Activated CD8-positive, alpha-beta memory T cell treated with anti-CD3 and anti-CD28 coated beads, Interleukin-2, amount 50 U/mL, for 24 hours (primary cell): ENCODE data around the gene TJP1.
"Not testable (repeated sequence)": the region's sequence is repeated elsewhere in the genome, so short reads cannot be mapped to it uniquely, and the experiment has no call there.

ENCODE experiments used
- DNase-seq: peaks from one replicate; pipeline ENCODE4 v3.0.0-alpha.2; 2020; ENCODE audit errors: extremely low read depth

The TJP1 gene

DNA sequence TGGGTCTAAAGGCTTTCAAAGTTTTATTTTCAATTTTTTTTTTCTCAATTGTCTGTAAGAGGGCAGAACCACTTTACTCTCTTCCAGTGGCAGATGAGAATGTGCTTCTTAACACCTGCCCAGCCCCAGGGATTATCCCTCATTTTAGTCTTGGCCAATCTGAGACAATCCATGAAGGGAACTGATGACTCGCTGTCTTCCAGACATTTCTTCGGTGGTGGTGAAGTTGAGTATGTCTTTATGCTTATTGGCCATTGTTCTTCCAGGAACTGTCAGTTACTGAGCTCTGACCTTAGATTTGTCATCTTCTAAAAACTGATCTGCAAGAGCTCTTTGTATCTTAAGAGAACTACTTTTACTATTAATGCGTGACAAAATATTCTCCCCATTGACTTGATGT lies 139.5 kb downstream of the TJP1 start:
- DNase-seq, result no peak

DNA sequence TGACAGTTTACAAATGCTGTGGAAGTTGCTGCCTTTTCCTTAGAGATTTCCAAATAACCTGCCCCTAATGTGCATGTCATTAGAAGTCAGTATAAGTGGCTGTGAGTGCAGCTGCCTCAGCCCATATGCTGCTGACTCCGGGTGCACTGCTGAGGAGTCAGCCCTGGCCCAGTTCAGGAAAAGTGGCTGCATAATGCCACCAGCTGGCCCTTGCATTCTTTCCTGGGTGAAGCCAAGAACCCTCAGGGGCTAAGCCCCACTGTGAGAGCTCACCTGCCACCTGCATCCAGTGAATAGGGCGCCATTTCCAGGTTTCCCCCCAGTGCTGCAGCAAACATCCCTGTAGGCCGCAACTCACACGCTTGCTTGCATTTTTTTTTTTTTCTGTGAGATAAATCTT lies 139.9 kb downstream of the TJP1 start:
- DNase-seq, result no peak

DNA sequence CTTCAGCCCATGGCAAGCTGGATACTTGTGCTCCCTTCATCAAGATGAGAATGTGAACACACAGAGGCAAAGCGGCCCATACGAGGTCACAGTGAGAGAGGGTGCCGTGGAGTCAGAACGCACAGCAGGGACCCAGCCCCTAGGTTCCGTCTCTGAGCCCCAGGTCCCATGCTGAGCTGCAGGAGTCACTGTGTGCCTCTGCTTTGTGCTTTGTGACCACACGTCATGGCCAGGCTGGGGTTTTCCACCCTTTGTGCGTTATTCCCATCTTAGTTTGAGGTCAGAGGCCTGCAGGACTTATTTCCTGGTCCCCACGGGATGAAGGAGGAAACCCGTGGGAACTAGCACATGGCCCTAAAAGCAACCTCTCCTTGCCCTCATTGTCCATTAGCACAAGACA lies 140.3 kb downstream of the TJP1 start:
- DNase-seq, result no peak

DNA sequence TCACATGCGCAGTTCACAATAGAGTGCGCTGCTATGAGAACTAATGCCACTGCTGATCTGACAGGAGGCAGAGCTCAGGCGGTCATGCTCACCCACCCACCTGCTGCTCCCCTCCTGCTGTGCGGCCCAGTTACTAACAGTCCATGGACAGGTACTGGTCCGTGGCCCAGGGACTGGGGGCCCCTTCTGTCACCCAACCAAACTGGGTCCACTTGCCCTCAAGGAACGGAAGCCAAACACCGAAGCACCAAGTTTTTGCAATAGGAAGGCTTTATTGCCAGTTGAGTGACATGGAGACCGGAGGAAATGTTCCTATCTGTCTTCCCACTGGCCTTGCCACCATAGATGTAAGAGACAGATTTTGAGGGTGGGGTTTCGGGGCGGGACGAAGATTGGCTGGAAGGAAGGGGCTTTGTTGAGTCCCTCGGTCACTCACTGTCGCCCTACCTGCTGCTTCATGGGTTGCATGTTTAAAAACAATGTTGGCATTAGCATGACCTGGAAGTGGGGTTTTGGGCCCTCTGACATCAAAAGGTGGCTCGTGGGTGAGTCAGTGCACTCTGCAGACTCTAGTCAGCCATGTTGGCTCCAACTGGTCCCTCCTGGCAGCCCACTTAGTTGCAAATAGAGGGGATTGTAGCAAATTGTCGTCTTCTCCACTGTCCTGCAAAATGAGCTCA lies 141.0 kb downstream of the TJP1 start:
- DNase-seq, result no peak

DNA sequence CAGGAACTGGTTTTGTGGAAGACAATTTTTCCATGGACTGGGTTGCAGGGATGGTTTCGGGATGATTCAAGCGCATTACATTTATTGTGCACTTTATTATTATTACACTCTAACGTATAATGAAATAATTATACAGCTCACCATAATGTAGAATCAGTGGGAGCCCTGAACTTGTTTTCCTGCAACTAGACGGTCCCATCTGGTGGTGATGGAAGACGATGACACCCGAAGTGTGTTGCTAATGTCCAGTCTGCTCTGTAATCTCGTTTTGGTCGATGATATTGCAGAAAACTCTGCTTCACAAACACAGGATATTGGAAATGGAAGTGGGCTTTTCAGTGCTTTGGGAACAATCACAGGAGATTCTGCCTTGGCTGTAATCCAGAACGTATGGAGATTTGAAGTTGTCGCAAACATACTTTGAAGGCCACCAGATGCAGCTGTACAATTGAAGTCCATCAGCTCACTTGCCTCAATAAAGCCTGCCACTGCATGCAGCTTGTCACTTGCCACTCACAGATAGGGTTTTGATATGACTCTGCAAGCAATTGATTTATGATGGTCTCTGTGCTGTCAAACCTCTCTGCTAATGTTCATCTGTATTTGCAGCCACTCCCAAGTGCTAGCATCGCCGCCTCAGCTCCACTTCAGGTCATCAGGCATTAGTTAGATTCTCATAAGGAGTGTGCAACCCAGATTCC lies 141.7 kb downstream of the TJP1 start:
- no peak for DNase-seq

DNA sequence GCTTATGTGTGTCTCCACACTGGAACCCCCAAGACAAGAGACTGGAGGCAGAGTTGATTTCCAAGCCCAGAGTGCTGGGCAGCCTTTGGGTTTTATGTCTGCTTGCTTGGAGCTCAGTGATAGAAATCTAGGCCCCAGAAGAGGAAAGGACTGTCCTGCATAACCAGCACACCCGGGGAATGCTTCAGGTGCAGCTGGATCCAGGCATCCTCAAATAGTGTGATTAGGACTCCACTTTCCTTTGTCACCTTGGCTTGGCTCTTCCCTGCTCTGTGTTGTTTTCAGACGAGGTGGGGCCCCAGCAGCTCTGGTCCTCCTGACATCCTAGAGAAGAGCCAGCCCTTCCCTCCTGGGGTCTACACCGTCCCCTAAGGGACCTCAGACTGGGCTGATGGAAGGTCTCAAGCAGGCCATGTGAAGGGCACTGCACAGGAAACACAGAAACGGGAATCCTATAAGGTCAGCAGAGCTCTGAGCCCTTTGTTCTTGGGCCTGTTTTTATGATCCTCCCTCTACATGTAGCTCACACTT lies 143.7 kb downstream of the TJP1 start:
- no peak for DNase-seq

DNA sequence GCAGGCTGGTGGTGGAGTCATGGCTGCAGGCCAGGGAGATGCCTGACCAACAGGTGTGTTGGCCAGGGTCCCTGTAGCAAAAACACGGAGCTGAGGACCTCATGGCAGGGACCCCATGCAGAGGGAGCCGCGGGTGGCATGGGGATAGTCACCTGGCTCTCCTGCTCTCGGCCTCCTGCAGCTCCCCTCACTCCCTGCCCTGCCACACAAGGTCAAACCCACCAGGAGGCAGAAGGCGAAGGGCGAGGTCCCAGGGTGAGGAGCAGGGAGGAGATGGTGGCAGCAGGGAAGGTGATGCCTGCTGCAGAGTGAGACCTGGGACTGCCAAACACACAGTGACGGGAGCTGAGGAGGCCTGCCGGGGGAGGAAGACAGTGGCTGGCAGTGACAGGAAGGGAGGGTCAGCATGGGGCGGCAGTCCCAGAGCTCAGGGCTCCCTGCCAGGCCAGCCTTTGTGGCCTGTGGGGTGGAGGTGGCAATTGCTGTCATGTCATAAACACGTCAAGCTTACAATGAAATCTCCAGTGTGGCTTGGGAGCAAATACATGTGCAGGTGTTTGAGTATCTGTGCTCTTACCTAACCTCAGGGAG lies 144.3 kb downstream of the TJP1 start:
- DNase-seq, result no peak

DNA sequence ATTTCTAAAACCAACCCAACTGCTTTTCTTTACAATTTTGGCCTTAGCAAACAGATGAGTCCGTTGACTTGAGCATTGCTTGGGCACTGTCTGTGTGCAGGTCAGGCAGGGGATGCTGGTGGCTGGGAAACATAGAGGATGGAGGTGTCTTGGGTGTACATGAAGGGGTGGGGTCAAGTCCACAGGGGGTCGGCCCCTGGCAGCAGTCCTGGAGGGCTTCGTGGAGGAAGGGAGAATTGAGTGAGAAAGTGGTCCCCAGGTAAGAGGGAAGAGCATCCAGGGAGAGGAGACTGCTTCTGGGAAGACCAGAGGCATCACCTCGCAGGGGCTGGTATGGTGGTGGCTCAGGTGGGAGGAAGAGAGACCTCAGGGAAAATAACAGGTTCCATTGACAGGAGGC lies 144.8 kb downstream of the TJP1 start:
- no peak for DNase-seq

DNA sequence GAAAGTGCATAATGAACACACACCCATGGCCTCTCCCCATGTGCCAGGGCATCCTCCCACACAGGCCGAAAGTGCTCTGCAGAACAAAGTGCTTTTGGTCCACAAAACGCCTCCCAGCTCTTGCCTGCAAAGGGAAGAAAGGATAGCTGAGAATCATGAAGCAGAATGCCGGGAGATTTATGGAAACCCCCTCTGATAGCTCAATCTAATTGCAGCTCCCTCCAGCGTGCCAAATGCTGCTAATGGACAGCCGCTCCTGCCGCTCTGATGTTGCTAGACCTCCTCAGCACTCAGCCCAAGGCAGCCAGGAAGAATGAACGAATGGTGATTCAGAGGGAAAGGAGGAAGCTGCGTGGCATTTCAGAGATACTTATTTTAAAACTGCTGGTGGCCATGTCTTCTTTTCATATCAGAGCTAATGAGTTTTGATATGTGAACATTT lies 145.3 kb downstream of the TJP1 start:
- no peak for DNase-seq

DNA sequence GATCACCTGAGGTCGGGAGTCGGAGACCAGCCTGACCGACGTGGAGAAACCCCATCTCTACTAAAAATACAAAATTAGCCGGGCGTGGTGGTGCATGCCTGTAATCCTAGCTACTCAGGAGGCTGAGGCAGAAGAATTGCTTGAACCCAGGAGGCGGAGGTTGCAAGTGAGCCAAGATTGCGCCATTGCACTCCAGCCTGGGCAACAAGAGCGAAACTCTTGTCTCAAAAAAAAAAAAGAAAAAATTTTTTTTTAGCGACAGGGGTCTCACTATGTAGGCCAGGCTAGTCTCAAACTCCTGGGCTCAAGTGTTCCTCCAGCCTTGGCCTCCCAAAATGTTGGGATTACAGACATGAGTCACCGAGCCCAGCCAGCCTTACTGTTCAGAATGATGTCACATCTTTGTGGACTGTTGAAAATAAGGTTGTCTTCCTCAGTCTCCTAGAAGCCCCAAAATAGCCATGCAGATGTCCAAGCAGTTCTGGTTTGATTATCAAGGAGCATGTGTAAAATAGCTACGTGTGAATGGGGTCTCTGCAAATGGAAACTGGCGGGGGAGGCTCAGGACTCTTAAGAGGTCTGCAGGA lies 145.8 kb downstream of the TJP1 start:
- not testable (repeated sequence) for DNase-seq

DNA sequence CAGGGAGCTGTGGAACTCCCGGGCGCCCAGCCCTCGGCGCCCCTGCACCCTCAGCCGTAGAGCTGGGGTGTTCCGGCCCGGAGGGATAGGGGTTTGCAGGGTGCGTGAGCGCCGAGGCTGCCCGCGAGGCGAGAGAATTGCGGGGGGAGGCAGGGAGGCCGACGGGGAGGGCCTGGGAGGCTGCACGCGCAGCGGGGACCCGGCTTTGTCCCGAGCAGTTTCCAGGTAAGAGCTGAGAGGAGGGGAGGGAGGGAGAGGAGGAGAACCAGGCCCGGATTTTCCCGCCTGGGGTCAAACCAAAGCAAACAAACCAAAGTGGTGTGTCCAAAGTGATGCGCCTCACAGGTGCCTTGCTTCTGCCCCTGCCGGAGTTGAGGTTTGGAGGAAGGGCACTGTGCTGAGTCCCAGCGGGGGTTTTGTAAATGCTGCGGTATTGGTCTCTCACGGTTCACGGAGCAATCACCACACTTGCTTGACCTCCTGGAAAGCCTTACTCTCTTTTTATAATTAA lies 146.4 kb downstream of the TJP1 start:
- no peak for DNase-seq

DNA sequence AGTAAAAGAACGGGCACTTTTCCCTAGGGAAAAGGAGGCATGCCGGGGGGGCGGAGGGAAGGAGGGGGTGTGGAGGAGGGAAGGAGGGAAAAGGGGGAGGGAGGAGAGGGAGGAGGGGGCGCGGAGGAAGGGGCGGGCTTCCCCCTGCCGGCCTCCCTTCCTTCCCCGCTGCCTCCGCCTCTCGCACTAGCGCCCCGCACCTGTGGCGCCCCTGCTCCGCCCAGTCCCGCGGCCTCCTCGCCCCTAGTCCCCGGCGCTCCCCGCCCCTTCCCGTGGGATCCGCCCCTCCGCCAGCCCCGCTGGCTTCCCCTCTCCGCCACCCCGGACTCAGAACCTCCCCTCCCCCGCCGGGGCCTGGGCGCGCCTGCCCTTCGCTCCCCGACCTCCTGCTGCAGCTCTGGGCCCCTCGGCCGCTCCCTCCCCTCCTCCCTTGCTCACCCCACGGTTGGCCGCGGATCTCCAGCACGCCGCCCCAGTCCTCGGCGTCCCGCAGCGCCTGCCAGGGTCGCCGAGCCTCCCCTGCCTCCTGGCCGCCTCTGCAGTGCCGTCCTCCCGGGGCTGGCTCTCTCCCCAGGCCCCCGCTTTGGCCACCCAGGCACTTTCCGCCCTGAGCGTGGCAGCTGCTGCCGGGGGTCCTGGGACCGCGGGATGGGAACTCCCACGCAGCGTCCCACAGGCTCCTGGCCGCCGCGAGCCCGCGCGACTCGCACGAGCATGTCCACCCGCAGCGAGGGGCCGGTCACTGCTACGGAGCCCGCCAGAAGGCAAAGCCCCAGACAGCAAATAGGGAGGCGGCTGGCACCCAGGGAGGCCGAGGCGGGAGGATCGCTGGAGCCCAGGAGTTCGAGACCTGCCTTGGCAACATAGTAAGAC lies 147.4 kb downstream of the TJP1 start:
- no peak for DNase-seq

DNA sequence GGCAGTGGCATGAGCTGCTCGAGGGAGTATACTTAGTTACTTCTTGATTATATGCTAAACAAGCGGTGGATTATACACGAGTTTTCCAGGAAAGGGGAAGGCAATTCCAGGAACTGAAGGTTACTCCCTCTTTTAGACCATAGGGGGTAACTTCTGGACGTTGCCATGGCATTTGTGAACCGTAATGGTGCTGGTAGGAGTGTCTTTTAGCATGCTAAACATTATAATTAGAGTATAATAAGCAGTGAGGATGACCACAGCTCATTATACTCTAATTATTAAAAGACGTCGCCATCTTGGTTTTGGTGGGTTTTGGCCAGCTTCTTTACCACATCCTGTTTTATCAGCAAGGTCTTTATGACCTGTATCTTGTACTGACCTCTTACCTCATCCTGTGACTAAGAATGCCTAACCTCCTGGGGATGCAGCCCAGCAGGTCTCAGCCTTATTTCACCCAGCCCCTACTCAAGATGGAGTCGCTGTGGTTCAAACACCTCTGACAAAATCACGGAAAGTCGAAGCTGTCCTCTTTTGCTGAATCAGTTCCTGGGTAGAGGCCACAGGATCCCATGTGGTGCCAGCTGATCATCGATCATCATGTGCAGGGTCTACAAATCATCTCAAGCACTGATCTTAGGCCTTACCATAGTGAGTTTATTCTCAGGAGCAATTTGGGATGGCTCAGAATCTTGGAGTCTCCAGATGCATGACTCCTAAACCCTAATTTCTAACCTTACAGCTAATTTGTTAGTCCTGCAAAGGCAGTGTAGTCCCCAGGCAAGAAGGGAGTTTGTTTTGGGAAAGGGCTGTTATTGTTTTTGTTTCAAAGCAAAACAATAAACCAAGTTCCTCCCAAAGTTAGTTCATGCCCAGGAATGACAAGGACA lies 149.1 kb downstream of the TJP1 start:
- DNase-seq, result no peak

DNA sequence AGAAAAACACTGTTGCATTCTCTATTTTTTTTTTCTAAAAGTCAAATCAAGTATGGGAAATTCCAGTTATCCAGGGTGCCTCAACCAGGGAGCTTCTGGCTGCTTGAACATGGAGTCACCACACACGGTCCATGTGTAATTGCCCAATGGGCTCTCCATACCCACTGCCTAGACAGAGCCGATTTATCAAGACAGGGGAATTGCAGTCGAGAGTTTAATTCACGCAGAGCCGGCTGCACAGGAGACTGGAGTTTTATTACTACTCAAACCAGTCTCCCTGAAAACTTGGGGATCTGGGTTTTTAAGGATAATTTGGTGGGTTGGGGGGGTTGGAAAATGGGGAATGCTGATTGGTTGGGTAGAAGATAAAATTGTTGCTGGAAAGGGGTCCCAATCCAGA lies 149.8 kb downstream of the TJP1 start:
- no peak for DNase-seq

DNA sequence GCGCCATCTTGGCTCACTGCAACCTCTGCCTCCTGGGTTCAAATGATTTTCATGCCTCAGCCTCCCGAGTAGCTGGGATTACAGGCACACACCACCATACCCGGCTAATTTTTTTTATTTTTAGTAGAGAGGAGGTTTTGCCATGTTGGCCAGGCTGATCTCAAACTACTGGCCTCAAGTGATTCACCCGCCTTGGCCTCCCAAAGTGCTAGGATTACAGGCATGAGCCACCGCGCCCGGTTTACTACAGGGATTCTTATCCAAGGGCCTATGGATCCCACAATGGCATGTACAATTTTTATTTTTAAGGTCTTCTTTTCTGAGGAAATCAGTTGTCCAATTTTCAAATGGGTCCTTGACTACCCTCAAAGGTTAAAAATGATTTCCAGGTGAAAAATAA lies 150.2 kb downstream of the TJP1 start:
- not testable (repeated sequence) for DNase-seq

DNA sequence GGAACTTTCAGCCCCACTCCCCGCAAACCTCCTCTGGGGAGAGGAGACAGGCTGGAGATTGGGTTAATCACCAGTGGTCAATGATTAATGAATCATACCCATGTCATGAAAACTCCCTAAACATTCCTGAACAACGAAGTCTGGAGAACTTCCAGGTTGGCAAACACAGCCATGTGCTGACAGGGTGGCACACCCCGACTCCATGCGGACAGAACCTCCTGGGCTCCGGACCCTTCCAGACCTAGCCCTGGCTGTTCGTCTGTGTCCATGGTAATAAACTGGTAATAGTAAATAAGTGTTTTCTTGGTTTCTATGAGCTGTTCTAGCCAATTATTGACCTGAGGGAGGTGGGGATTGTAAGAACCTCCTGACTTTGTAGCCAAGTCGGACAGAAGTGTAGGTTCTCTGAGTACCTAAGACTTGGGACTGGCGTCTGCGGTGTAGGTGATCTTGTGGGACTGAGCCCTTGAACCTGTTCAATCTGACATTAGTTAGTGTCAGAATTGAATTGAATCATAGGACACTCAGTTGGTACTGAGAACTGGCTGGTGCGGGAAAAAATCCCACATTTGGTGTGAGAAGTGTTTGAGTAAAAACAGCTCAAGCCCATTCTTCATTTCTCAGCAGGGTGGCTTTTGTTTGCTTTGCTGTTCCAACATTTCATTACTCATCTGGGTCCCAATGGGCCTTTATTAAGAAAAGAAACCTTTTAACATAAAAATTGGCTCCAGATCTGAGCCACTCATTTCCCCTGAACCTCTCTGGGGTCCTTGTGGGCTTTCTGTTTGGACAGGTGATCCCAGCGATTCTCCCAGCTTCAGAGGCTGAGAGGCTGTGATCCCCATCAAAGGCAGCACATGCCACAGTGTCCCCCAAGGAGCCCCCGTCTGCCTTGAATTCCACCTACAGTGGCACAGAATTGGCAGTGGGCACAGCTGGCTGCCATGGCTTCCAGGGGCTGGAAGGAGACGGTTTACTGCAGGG lies 151.0 kb downstream of the TJP1 start:
- no peak for DNase-seq

DNA sequence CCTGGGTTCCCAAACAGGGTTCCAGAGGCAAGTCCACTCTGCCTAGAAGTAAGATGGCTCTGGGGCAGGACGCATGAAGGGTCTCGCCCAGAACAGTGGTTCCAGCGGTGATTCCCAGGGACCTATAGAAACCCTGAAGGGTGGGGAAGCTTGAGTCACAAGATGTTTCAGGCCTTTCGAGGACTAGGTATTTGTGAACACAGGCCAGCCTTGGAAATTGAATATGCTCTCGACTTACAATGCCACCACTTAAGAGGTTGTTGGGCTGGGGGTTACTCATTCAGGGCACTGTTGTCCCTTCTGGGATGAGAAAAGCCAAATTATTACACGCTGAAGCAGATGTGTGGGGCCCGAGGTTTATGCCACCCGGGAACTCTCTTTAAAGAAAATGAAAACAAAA lies 152.0 kb downstream of the TJP1 start:
- DNase-seq, result no peak

DNA sequence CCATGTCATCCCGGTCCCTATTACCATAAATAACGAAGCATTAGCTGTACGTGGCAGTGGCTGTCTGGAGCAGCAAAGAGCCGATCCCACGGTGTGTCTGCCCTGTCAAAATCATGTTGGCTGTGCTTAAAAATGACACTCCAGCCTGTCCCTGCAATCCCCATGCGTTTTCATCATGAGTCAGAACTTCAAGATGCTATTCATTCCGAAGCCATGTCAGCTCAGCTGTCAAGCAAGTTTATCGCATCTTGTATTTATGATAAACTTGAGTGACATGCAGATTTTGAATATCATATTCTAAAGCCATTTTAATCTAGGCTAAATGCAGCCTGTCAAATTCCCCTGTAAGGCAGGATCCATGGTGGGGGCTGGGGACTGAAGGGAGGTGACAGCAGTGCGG lies 152.4 kb downstream of the TJP1 start:
- DNase-seq, result no peak

DNA sequence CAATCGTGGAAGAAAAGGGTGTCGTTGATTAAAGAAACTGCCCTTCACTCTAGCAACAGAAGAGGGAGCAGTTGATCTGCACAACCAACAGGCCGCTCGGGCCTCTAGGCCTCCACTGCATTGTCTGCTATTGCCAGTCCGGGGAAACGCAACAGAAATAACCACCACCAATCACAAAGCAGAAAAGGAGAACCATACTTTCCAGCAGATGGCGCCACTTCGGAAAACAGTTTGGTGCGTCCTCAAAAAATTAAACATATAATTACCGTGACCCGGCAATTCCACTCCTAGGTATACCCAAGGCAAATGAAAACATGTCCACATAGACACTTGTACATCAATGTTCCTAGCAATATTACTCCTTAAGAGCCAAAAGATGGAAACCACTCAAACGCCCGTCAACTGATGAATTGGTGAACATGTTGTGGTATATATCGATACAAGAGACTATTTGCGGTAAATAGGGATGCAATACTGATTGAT lies 154.1 kb downstream of the TJP1 start:
- DNase-seq, result no peak
